WTC11 (cell line): Measurements from ENCODE around the gene GUCY1B1.

Experiments used
- ZBTB21 ChIP-seq: sonication (generic); formaldehyde crosslinking; IDR thresholded peaks from 2 replicates; pipeline ENCODE4 v1.8.1; 2023; ENCODE audit warnings: mild to moderate bottlenecking, missing genetic modification reagents, borderline replicate concordance
- TF ChIP-seq, protein P1 (sequence below): sonication (generic); formaldehyde crosslinking; IDR thresholded peaks from 2 replicates; pipeline ENCODE4 v1.8.1; 2023; ENCODE audit warnings: mild to moderate bottlenecking, missing genetic modification reagents, borderline replicate concordance

DNA sequence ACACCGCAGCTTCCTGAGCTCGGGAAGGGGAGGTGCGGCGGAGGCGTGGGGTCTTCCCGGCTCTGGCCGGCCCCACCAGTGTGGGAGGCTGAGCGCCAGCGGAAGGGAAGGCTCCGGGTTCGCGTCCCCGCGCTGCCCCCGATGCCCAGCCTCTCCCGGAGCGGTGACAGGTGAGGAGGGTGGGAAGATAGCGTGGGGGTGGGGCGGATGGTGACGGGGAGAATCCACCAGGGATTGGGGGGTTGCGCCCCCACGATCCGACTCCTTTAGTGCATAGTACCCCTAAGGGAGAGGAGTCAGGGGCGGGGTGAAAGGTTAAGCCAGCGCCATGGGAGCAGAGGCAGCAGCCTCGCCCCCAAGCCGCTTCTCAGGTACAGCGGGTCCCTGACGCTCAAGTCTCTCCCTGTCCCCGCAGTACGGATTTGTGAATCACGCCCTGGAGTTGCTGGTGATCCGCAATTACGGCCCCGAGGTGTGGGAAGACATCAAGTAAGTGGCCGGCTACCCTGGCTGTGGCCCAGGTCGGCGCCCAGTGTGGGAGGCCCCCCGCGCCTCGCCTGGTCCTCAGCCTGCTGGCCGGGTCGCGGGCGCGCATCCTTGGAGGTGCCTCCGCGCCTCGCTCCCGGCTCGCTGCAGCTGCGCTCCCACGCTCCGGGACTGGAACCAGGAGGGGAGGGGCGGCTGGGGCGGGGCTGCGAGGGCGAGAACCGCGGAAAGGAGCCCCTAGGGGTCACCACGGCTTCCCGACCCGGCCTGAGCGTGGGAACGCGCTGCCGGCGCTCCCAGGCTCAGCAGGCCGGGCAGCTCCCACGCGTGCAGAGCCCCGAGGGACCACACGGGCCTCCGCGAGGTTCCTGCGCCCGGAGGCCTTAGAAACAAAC lies 791 bp downstream of the GUCY1B1 start:
- TF ChIP-seq, protein P1, sequence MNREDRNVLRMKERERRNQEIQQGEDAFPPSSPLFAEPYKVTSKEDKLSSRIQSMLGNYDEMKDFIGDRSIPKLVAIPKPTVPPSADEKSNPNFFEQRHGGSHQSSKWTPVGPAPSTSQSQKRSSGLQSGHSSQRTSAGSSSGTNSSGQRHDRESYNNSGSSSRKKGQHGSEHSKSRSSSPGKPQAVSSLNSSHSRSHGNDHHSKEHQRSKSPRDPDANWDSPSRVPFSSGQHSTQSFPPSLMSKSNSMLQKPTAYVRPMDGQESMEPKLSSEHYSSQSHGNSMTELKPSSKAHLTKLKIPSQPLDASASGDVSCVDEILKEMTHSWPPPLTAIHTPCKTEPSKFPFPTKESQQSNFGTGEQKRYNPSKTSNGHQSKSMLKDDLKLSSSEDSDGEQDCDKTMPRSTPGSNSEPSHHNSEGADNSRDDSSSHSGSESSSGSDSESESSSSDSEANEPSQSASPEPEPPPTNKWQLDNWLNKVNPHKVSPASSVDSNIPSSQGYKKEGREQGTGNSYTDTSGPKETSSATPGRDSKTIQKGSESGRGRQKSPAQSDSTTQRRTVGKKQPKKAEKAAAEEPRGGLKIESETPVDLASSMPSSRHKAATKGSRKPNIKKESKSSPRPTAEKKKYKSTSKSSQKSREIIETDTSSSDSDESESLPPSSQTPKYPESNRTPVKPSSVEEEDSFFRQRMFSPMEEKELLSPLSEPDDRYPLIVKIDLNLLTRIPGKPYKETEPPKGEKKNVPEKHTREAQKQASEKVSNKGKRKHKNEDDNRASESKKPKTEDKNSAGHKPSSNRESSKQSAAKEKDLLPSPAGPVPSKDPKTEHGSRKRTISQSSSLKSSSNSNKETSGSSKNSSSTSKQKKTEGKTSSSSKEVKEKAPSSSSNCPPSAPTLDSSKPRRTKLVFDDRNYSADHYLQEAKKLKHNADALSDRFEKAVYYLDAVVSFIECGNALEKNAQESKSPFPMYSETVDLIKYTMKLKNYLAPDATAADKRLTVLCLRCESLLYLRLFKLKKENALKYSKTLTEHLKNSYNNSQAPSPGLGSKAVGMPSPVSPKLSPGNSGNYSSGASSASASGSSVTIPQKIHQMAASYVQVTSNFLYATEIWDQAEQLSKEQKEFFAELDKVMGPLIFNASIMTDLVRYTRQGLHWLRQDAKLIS (CRISPR knock-in tag): no peak
- no peak for TF ChIP-seq ZBTB21 (CRISPR knock-in tag)
